NCI-H128 (cell line): ENCODE measurements around the gene PLAU.
"Not testable (repeated sequence)": the region's sequence is repeated elsewhere in the genome, so short reads cannot be mapped to it uniquely, and the experiment has no call there.

ENCODE experiments used
- DNase-seq: peaks from one replicate; lab custom pipeline; 2025; ENCODE audit not compliant: unreplicated experiment; lab: John Stamatoyannopoulos, UW

Gene PLAU

GRCh38 chr10:73950155-73950948, 39.4 kb downstream of the PLAU start:
- no peak for DNase-seq

DNA sequence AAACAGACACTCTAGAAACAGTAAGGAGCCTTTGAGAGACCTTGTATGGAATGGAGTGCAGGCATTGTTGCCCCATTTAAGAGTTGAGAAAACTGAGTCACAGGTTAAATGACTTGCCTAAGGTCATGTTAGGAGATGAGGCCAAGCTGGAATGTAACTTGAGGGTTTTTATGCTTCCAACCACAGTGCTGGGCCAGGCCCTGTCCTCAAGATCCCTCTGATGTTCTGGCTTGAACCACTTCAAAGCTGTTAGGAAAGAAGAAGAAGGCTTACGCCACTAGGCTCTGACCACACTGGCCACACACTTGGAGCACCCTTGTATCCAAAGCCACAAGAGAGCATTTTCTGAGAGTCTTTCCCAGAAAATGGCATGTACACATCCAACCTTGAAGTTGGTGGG, 42.7 kb downstream of the PLAU start:
- no peak for DNase-seq

DNA sequence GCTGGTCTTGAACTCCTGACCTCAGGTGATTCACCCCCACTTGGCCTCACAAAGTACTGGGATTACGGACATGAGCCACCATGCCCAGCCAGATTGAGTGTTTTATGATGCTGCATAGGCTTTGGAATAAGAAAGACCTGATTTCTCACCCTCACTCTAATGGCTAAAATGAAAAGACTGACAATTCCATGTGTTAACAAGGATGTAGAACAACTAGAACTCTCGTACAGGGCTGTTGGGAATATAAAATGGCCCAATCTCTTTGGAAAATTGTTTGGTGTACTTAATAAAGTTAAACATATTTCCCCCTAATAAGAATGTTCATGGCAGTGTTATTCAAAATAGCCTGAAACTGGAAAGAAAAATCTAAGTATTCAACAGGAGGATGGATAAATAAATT, 43.8 kb downstream of the PLAU start:
- DNase-seq, result no peak

DNA sequence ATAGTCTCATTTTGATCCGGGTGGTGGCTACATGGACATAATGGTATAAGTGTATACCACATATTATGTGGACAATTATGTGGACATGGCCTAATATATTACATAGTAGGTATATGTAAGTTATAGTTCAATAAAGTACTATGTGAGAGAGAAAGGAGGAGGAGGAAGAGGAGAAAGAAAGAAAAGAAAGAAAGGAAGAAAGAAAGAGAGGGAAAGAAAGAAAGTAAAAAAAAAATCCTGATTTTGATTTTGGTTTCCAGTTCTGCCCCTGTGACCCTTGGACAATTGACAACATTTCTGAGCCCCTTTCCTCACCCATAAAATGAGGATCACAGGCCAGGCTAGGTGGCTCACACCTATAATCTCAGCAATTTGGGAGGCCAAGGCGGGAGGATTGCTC, 44.8 kb downstream of the PLAU start:
- no peak for DNase-seq

- DNase-seq, result no peak
Observed at GRCh38 chr10:73956476-73957359, 45.8 kb downstream of the PLAU start.

DNA sequence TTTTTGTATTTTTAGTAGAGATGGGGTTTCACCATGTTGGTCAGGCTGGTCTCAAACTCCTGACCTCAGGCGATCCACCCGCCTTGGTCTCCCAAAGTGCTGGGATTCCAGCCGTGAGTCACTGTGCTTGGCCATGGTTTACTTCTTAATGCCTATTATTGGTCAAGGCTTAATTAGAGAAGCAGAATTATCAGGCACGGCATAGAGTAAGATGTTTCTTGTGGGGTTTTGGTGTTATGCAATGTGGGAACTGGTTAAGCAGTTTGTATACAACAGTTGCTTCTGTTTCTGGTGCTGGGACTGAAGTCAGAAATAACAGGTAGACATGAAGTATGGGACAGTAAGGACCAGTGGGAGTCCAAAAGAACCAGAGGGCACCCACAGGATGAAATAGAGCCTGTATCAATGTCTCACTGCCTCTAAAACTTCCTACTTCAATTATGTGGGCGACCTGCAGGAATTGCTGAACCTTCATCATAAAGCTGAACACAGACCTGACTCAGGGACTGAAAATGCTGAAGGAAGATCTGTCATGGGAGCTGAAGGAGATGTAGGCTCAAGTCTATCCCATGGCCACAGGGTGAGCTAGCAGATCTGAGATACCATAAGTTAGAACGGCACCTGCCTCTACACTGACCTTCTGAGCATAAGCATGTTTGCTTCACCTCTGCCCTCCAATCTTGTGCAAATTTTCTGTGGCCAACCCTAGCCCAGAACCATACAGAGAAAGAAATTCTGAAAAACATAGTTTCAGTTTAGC, 48.7 kb downstream of the PLAU start:
- DNase-seq, result no peak

- DNase-seq, result no peak
Observed at GRCh38 chr10:73962386-73962785, 51.5 kb downstream of the PLAU start.

GRCh38 chr10:73963533-73963932, 52.6 kb downstream of the PLAU start:
- not testable (repeated sequence) for DNase-seq

- no peak for DNase-seq
Observed at GRCh38 chr10:73964743-73965142, 53.8 kb downstream of the PLAU start.

GRCh38 chr10:73965267-73965889, 54.4 kb downstream of the PLAU start:
- DNase-seq, result not testable (repeated sequence)

DNA sequence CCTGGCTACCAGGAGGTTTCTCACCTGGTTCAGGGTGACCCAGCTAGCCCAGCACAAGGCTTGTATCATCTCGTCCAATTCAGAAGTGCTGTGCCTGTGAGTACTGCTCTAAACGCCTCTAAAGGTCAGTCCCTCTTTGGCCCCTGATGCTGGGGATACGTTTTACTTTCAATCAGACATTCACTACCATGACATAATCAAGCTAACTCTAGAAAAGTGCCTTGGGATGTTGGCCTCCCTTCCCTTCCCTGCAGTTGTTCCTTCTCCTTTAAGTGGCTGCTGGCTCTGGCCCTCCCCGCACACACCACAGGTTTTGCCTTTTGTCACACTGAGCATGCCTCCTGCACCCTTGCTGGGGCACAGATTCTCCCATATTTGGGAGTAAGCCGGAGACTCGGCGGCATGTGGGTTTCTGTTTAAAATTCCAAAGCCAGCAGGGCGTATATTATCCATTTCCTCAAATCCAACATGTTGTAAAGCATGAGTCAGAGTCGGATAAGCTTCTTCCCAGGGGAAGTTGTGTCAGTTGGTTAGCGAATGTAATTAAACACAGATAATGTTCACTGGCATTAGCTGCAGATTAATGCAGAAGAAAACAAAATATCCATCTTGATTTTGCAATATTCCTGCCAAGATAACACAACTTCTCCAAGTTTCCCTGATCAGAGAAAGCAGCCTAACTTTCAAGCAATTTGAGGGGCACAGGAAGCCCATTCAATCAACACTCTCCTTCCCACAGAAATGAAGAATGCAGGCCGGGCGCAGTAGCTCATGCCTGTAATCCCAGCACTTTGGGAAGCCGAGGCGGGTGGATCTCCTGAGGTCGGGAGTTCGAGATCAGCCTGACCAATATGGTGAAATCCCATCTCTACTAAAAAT, 55.2 kb downstream of the PLAU start:
- no peak for DNase-seq

- DNase-seq, result no peak
Observed at GRCh38 chr10:73967022-73967429, 56.1 kb downstream of the PLAU start.
